AG09309 (cell line): ENCODE results near the gene GRM8.
A peak's percentile ranks its signal among the peaks of the same experiment; 100 is the strongest.

Source experiments
- DNase-seq: peaks from one replicate; pipeline ENCODE4 v3.0.0-alpha.2; 2010; ENCODE audit warnings: low read depth
- H3K4me3 ChIP-seq: 2 replicates; pipeline ENCODE4 v1.5.1; 2011; ENCODE audit warnings: mild to moderate bottlenecking, low read depth, low read length, moderate library complexity; ENCODE audit not compliant: control insufficient read depth
- TF ChIP-seq, protein P1 (sequence below): IDR thresholded peaks from 2 replicates; pipeline ENCODE4 v1.5.1; 2011; ENCODE audit warnings: mild to moderate bottlenecking, low read depth, low read length, inconsistent platforms; ENCODE audit not compliant: insufficient read depth, control insufficient read depth; ENCODE audit errors: missing control alignments

Gene GRM8

DNA sequence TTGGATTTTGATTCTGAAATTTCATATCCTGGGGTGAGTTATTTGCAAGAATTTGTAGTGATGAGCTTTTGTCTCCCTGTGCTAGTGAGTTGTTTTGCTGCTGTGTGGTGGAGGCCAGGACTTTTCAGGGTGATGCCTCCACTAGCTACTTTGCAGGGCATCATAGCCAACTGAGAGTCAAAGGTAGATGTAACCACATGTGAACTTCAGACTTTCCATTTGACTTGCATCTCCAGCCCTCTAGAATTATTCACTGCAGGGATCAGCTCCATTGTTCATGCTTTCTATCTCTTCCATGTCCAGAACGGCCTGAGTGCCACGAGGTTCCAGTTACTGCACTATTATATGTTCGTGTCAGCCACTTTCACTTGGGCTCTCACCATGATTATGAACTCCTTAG lies 534.3 kb downstream of the GRM8 start:
- TF ChIP-seq, protein P1, sequence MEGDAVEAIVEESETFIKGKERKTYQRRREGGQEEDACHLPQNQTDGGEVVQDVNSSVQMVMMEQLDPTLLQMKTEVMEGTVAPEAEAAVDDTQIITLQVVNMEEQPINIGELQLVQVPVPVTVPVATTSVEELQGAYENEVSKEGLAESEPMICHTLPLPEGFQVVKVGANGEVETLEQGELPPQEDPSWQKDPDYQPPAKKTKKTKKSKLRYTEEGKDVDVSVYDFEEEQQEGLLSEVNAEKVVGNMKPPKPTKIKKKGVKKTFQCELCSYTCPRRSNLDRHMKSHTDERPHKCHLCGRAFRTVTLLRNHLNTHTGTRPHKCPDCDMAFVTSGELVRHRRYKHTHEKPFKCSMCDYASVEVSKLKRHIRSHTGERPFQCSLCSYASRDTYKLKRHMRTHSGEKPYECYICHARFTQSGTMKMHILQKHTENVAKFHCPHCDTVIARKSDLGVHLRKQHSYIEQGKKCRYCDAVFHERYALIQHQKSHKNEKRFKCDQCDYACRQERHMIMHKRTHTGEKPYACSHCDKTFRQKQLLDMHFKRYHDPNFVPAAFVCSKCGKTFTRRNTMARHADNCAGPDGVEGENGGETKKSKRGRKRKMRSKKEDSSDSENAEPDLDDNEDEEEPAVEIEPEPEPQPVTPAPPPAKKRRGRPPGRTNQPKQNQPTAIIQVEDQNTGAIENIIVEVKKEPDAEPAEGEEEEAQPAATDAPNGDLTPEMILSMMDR = no peak
- no peak for DNase-seq
- H3K4me3 ChIP-seq = no peak overlapping the region

DNA sequence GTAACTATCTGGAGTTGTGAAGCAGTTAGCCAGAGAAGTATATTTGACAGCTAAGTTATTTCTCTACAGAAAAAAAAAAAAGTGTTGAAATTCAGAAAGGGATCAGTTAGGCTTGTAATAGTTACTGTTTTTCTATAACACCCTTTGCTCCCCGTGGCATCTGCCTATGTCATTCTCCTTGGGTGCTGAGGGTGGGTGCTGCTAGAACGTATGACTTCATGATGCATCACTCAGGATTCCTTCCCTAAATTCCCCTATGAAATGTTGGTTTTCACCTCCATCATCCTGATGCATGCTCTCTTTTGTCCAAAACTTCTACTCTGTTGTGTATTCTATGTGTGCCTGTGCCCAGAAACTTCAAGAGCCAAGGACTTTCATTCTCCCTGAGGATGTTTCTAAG lies 536.4 kb downstream of the GRM8 start:
- TF ChIP-seq, protein P1 = no peak
- H3K4me3 ChIP-seq = no peak overlapping the region
- DNase-seq = no peak

DNA sequence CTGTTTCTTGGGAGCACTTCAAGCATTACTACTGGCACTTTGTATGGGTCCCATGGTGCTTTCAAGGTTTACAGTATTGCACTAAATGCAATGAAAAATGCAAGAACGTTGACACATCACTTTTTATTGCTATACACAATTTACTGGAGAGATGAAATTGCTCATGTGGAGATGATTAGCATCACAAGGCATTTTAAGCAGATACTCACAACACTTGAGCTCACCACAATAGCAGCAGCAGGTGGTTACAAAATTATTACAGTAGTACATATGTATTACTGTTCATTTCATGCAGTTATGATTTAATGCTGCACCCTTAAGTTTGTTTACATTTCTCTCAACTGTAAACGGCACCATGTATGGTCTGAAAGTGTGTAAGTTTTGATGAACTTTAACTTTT lies 537.7 kb downstream of the GRM8 start:
- TF ChIP-seq, protein P1 = no peak
- DNase-seq = no peak

DNA sequence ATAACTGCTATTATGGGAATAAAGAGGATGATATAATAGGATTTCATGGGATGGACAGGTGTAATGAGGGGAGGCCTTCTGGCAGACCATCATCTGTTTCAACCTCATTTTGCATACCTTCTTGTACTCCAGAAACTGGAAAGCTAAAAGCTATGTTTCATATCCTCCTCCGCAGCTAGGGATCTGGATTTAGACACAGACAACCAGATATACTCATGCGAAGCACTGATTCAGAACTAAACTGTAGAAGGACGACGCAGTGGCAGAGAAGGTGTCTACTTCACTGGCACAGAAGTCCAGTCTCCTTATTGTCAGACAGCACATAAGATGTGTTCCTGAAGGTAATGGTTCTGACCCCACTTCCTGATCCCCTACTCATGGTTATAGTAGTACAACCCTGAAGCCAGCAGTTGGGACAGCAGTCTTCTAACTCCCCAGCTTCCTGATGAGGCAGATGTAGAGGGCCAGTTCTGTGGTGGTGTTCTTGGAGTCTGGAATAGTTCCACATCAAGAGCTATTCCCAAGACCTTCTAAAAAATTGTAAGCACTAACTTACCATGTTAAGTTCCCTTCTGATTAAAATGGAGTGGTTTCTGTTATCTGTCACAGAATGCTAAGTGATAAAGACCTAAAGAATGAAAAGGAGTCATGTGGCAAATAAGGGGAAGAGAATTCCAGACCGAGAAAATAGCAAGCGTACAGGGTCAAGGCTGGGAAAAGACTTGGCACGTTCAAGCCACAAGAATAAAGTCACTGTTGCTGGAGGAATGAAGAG lies 550.3 kb downstream of the GRM8 start:
- no peak for DNase-seq
- TF ChIP-seq, protein P1 = no peak
- H3K4me3 ChIP-seq = no peak overlapping the region

More for the DNA sequence above, 537.7 kb downstream of the GRM8 start:
- no peak overlapping the region for H3K4me3 ChIP-seq

DNA sequence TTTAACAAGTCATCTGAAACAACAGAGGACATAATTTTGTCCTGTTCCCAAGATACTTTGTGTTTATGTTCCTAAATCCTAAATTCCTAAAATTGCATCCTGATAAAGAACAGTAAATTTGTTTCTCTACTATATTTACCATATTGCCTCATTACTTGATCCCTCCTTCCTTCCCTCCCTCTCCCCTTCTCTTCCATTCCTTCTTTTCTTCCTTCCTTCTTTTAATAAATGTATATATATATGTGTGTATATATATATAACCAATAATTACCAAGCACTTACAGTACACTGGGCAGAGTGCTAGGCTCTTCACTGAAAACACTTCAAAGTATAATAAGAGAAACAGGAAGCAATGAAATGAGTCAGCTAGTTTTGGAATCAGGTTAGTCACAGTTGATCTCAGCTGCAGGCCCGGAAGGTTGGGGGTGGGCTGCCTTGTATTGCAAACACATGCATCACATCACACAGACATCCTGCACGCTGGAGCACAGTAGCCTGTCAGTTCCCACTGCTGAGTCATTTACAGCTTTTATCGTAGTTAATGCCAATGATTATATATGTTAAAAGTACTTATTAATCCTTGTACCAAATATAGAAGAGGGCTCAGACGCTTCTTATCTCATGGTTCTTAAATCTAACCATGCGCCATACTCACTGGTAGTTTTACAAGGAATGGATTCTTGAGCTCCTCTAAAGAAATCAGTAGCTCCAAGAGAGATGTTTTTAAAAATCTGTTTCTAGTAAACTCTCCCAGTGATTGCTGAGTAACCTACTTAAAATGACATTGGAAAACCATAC lies 551.7 kb downstream of the GRM8 start:
- TF ChIP-seq, protein P1 = no peak

DNA sequence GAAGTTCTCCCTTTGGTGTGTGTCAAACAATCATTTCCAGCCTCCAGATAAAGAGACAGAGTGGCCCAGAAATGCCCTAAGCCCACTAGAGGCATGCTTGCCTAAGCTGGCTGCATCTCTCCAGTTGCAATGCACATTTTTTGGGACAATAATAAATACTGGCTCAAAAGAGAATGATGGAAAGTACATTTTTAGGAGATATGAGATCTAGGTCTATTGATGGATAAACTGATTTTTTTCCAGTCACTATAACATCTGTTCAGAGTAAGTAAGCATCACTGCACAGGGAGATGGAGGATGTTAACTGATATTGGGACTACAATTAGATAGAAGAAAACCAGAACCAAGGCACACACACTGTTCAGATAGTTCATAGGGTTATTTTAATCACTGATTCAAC lies 553.0 kb downstream of the GRM8 start:
- DNase-seq = no peak
- TF ChIP-seq, protein P1 = no peak
- no peak overlapping the region for H3K4me3 ChIP-seq

More for the DNA sequence above, 551.7 kb downstream of the GRM8 start:
- DNase-seq = peak; percentile 59
- no peak overlapping the region for H3K4me3 ChIP-seq
